ENCODE data around the gene SLIT1.

The SLIT1 gene

GRCh38 chr10:97018251-97019212 is 167.2 kb downstream of the SLIT1 start:
- DNase-seq: peak; percentile 54

DNA sequence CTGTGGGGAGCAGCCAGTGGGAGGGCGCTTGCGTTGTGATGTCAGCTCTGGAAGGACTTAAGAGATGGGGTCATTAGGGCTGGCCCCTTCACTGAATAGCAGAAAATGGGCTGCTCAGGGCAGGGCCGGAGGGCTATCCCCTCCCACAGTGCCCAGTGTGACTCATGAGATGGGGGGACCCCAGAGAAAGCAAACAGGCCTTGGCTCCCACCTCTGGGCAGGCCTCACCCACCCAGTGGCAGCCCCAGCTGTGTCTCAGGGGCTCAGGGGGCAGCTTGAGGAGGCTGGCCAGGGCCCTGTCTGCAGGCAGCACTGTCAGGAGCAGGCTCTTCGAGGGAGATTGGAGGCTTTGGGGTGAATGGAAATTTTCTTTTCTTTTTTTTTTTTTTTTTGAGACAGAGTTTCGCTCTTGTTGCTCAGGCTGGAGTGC is 168.3 kb downstream of the SLIT1 start:
- peak; percentile 53 for DNase-seq

- peak; percentile 61 for DNase-seq
Observed at GRCh38 chr10:97016728-97017473, 168.9 kb downstream of the SLIT1 start.

DNA sequence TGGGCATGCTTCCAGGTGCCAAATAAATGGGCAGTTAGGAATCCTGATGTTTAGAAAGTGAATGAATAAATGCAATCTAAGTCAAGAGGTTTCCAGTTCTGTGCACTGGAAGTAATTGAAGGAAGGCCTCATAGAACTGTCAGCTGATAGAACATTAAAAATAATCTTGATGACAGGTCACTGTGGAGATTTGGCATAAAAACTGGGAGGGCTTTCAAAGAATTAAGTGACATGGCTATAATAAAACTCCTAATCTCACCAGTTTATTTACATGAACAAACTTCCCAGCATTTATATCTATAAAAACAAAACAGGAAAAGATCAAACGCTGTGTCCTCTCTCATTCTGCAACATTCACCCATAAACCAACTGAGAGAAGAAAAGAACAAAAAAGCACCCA is 170.5 kb downstream of the SLIT1 start:
- no peak for DNase-seq

DNA sequence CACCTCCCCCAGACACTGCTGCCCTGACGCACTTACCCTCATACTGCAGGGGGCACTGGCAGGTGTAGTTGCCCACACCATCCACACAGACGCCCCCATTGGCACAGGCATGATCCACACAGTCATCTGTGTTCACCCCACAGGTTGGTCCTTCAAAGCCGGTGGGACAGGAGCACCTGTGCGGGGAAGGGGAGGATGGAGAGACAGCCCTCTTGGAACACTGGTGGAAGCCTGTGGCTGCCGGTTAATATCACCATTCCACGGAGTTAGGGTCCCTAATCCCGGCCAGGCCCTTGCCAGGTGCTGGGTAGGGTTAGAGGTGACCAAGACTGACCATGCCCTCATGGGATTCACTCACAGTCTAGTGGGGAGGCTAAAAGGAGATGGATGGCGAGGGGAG is 171.8 kb downstream of the SLIT1 start:
- DNase-seq: no peak

- DNase-seq: peak; percentile 39
Observed at GRCh38 chr10:97013568-97013967, 172.2 kb downstream of the SLIT1 start.

- DNase-seq: peak; percentile 49
Observed at GRCh38 chr10:97012470-97012869, 173.3 kb downstream of the SLIT1 start.

- DNase-seq: no peak
Observed at GRCh38 chr10:97011397-97011796, 174.4 kb downstream of the SLIT1 start.

DNA sequence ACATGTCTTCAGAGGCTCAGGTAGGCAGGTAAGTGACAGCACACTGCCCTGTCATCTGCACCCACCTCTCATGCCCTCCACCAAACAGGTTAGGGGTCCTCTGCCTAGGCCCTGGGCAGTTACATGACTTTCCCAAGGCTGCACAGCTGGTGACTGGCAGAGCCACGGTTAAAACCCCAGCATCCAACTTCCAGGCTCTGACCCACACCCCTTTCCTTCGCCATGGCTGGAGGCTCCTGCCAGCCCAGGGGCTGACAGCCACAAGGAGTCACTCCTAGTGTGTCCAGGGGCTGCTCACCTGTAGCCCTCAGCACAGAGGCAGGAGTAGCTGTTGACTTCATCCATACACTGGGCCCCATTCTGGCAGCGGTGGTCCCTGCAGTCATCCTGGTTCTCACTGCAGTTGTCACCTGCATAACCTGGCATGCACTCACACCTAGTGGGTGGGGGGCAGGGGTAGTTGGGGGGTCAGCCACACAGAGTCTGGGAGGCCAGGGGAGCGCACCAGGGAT is 175.0 kb downstream of the SLIT1 start:
- DNase-seq: no peak

DNA sequence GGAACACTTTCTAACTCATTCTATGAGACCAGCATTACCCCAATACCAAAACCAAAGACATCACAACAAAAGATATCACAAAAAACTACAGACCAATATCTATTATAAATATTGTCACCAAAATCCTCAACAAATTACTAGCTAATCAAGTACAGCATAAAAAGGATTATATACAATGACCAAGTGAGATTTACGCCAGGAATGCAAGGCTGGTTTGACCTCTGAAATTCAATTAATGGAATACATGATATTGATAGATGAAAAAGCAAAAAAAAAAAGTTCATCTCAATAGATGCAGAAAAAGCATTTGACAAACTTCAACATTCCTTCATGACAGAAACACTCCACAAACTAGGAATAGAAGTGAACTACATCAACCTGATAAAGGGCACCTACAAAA is 178.3 kb downstream of the SLIT1 start:
- DNase-seq: no peak

DNA sequence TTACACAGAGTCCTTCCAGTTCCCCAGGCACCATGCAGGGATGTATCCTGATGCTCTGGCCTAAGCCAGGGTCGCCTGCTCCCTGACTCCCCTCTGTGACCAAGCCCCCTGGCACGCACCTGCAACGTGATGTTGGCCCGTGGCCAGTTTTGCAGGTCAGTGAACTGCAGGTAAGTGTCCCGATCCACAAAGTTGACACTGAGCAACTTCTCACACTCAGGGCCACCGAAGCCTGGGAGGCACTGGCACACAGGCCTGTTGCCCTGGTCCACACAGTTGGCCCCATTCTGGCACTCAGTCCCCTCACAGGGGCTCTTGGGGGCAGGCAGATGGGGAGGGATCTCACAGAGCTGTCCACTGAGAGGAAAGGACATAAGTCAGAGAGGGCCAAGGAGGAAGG is 179.4 kb downstream of the SLIT1 start:
- no peak for DNase-seq

- DNase-seq: no peak
Observed at GRCh38 chr10:97005349-97005748, 180.4 kb downstream of the SLIT1 start.

DNA sequence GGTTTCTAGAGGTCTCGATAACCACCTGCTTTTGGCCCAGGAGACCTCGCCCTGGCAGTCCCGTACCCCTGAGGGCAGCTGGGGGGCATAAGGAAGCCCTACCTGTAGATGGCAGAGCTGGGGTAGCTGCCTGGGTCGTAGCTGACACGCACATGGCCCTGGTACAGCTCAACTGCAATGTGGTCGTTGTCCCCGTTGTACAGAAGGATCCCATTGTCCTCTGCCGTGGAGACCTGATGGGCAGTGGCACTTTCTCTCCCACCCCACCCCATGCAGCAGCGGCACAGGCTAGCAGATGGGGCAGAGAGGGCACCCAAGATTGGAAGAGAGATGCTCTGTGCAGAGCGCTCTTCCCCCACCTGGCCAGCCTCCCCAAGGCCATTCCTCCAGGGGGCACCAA is 181.2 kb downstream of the SLIT1 start:
- DNase-seq: no peak

DNA sequence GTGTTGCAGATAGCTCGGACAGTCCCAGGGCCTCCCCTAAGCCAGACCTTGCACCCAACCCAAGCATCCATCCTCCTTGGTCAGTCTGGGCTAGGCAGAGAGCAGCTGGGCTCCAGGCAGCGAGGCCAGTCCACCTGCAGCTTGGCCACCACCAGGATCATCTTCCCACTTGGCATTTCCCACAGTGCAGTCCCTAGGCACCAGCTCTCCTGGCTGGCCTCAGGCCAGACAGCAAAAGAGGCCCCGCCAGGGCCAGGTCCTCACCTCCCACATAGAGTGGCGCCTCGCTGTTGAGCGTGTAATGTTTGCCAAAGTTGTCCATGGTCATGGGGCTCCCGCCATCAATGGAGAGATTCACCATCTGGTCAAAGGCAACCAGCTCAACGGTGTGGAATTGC is 182.0 kb downstream of the SLIT1 start:
- no peak for DNase-seq

- DNase-seq: no peak
Observed at GRCh38 chr10:97003151-97003803, 182.5 kb downstream of the SLIT1 start.

DNA sequence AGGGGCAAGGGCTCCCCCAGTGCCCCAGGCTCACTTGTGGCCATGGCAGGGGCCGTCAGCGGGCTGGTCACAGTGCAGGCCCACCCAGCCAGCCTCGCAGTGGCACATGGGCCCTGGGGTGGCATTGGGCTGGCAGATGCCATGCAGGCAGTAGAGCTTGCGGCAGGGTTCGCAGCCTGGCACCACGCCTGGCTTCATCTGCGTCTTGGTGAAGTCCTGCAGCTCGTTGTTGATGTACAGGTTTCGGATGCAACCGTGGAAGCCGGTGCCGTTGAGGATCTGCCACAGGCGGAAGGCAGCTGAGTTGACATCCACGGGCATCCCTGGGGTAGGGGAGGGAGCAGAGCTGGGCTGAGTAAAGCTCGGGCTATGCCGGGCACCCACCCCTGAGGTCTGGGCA is 183.1 kb downstream of the SLIT1 start:
- DNase-seq: no peak

GRCh38 chr10:97001183-97001991 is 184.4 kb downstream of the SLIT1 start:
- no peak for DNase-seq

GRCh38 chr10:97000487-97001182 is 185.1 kb downstream of the SLIT1 start:
- no peak for DNase-seq

- no peak for DNase-seq
Observed at GRCh38 chr10:96999987-97000386, 185.8 kb downstream of the SLIT1 start.

DNA sequence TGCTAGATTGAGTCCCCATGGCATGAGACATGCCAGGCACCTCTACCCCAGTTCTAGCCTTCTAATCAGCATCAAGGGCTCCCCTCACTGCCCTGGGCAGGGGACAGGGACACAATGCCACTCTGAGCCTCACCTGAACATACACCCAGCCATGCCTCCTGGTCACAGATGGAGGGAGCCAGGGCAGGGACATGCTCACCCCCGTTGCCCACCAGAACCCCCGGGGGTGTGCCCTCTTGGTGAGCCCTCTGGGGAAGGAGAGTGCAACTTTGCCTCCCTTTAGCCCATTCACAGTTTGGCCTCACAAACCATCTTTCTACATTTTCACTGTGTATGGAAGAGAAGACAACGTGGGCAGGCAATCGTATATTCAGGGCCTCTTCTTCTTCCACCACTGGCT is 186.4 kb downstream of the SLIT1 start:
- DNase-seq: no peak

- DNase-seq: no peak
Observed at GRCh38 chr10:96998329-96998888, 187.3 kb downstream of the SLIT1 start.
